Measurements from ENCODE around the gene UBXN6. TPM values are rescaled to one million over a fixed set of nuclear protein-coding genes. Genes with fewer than 3 reads are reported as not detected.
A peak's percentile ranks its signal among the peaks of the same experiment; 100 is the strongest.

UBXN6 gene, protein sequence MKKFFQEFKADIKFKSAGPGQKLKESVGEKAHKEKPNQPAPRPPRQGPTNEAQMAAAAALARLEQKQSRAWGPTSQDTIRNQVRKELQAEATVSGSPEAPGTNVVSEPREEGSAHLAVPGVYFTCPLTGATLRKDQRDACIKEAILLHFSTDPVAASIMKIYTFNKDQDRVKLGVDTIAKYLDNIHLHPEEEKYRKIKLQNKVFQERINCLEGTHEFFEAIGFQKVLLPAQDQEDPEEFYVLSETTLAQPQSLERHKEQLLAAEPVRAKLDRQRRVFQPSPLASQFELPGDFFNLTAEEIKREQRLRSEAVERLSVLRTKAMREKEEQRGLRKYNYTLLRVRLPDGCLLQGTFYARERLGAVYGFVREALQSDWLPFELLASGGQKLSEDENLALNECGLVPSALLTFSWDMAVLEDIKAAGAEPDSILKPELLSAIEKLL
- 45.3 and 50.1 TPM in 2 replicates for polyA plus RNA-seq (2014; cell fraction: cytosol; rRNA removed)
- polyA plus RNA-seq (2014; cell fraction: nucleus; rRNA removed), result 41.8 and 100 TPM in 2 replicates

DNA sequence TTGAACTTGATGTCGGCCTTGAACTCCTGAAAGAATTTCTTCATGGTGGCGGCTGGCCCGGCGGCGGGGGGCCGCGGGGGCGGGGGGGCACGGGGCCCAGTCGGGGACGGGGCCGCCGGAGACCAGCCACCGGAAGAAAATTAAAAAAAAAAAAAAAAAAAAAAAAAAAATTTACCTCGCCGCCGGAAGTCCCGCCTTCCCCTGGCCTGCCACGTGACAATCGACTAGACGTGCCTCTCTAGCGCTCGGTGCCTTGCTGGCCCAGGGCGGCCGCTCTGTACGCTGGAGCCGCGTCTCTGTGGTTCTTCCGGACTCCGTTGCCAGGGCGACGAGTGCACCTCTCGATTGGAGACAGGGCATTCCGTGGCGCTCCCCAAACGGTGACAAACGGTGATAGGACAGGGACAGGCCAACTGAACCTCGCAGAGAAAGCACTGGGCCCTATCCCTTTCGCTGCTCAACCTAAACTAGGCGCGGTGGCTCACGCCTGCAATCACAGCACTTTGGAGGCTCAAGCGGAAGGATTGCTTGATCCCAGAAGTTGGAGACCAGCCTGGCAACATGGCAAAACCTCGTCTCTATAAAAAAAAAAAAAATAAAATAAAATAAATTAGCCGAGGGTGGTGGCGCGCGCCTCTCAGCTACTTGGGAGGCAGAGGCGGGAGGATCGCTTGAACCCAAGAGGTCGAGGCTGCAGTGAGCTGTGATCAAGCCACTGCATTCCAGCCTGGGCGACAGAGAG lies at the start of gene UBXN6:
UBXN6 (minus strand) TSS at position 141 of the 742 bp plus-strand sequence; CDS start at position 44, 97 bp downstream.
- DNase-seq (ENCODE audit: low spot score), result peak; percentile 97

DNA sequence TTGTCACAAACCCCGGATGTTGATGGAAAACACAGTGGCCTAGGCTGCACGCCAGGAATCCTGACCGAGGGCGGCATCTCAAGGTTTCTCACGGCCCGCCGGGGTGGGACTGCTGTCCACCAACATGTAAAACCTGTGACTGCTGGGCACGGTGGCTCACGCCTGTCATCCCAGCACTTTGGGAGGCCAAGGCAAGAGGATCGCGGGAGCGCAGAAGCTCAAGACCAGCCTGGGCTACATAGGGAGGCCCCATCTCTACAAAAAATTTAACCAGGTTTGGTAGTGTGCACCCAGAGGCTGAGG lies 49.5 kb upstream of the UBXN6 start:
- no peak for DNase-seq (ENCODE audit: low spot score)

DNA sequence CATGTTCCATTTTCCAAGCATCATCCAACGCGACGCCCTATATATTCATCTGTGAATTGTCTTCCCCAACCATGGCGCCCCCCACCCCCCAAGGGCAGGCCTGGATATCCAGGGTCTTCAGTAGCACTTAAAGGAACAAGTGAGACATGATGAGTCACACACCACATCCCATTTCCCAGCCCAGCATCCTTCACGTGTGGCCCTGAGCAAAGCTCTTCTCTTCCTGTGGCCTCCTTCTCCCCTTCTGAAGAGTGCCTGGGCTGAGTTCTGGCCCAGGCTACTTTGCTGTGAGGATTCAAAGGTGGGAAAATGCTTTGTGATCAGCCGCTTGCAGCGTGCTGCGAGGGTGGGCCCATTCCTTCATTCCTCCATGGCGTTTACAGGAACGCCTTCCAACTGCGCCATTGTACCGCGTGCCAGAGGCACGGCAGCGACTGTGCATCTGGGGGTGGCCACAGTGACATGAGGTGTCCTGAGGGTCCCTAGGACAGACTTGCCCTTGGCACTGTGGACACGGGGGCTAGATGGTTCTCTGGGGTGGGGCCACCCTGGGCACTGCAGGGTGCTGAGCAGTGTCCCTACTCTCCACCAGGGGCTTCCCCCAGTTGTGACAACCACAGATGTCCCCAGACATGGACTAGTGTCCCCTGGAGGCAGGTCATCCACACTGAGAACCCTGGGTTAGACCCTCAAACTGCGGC lies 49.0 kb upstream of the UBXN6 start:
- DNase-seq (ENCODE audit: low spot score), result no peak

DNA sequence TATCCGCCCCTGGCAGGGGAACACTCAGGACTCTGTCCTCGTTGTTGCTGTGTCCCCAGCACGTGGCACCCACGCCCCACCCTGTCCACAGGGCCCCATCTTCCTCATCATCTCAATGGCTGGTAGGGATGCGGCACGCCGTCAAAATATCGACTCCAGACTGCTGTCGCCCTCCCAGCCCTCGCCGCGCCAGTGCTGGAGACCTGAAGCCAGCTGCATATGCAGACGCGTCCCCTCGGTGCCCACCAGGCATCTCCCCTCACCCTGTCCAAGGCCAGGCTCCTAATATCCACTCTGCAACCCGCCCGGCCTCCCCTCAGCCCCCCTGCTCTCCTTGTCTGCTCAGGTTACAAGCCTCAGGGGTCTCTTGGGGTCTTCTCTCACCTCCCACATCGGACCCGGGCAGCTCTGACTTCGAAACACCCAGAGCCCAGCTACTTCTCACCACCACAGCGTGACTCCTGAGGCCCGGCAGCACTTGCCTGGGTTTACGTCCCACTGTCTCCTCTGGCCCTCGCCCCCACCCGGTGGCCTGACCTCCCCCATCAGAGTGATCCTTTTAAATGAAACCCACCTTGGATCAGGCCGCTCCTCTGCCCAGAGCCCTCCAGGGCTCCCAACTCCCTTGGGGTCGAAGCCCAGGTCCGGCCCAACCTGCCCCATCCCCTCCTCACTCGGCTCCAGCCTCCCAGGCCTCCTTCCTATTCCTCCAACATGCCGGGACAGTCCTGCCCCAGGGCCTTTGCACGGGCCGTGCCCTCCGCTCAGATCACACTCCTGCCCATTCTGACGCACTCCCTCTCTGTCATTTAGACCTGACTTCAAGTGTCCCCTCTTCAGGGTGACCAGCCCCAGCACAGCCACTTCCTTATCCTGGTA lies 48.2 kb upstream of the UBXN6 start:
- DNase-seq (ENCODE audit: low spot score), result no peak

DNA sequence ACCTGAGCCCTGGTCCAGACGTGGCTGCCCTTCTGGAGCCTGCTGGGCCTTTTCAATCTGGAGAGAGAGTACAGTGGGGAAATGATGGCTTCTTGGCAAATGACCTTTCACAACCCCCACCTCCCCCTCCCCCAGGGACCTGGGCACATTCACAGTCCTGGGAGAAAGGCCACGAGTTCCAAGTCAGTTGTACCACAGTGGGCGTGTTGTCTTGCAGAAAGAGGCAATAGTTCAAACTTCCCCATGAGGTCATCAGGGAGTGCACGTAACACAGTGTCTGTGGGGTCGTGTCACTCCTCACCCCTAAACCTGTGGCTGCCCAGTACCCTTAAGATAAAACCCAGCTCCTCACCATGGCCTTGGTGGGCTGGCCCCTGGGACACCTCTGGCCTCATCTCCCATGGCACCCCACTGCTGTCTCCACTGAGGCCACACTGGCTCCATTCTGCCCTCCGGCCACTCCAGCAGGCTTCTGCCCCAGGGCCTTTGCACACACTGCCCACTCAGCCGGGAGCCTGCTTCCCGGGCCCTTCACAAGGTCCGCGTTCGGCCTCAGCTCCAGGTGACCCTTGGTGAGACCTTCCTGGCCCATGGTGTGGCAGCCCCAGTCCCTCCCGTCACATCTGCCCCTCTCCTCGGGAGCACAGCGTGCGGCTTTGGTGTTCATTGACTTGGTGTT lies 47.4 kb upstream of the UBXN6 start:
- no peak for DNase-seq (ENCODE audit: low spot score)

DNA sequence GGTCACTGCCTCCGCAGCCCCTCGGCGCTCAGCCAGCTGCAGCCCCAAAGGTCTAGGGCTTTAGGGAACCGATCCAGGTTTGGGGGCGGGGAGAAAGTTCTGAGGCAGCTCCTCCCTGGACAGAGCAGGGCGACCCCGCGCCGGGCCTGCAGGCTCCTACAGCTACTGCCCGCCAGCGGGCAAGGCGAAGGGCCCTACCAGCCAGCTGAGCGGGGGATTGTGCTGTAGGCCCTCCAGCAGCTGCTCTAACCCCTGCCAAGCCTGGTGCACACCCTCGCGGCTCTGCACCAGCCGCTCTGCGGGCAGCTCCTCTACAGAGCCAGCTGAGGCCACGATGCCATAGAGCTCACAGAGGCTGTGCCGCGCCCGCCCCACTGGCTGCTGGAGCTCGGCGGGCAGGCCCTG lies 46.7 kb upstream of the UBXN6 start:
- DNase-seq (ENCODE audit: low spot score), result no peak

DNA sequence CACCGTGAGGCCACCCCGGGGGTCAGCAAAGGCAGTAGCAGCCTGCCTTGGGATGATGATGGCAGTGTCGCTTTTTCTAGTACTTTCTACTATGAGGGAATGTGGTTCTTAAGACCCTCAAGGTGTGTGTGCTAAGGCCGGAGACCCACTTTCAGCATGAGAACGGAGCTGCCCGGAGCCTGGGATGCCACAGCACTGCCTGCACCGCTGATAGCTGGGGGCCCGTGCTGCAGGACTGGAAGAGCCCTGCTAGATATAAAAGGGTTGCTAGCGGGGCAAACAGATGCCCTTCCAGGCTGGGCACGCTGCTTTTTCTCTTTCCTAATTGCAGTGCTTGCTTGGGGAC lies 46.2 kb upstream of the UBXN6 start:
- DNase-seq (ENCODE audit: low spot score), result no peak

DNA sequence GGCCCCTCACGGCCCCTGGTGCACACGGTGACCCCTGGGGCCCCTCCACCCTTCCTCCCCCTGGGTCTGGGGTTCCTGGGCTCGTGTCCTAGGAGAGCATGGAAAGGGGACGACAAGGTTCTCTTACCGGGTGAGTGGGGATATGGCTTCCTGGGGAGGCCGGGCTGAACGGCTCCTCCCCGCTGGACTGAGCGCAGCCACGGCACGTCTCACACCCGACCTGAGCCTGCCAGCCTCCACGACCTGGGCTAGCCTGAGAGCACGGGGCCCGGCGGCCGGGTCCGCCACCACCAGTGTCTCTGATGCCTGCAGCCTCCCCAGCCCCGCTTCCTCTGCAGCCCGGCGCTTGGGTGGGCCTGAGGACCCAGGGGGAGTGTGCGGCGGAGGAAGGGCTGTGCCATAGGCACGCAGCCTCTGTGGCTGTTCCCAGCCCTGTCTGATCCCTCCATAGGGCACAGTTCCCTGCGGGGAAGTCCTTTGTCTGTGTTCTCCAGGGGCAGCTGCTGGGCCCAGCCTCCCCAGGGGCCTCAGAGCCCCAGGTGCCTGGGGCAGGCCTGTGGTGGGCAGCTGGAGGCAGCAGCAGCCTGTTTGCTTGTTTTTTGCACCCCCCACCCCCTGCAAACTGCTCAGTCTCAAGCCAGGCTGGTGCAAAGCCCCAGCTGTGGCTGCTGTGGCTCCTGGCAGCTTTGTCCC lies 45.7 kb upstream of the UBXN6 start:
- no peak for DNase-seq (ENCODE audit: low spot score)

DNA sequence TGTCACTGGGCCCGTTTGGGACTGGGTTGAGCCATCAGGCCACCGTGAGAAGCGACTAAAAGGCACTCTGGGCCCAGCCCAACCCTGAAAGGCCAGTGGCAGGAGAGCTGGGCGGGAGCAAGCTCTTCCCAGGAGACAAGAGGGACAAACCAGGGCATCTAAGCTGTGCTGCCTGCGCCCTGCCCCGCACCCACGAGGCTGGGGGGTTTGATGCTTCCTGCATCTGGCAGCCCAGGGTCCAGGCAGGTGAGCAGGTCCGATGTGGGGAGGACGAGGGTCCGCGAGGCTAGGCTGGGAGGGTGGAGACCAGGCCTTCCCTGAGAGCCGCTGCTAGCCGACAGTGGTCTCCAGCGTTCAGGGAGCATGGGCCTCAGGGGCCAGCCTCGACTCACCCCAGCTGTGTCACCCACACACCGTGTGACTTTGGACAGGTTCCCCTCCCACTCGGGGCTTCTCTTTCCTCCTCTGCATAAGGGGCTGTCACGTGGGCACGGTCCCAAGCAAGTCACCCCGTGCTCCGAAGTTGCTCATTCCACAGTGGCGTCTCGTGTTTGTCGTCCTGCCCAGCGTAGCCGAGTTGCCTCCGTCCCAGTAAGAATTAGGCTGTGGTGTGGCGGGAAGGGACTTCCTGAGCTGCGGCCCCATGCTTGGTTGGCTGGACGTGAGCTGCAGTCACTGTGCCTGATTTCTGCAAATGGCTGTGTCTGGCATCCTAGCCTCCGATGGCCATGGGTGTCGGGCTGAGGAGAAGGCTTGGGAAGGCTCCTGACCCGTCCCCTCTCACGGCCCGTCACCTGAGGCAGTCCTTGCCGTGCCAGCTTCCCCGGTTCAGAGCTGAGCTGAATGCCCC lies 44.9 kb upstream of the UBXN6 start:
- DNase-seq (ENCODE audit: low spot score), result no peak

DNA sequence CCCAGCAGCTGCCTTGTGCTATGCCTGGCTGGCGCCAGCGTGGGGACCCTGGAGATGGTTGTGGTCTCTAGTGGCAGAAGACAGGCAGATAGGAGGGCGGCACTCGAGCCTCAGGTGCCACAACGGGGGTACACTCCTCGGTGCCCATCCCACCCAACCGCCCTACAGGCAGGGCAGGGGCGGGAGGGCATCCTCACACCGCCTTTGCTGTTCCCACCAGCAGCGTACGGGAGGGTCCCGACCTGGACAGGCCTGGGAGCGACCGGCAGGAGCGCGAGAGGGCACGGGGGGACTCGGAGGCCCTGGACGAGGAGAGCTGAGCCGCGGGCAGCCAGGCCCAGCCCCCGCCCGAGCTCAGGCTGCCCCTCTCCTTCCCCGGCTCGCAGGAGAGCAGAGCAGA lies 44.1 kb upstream of the UBXN6 start:
- DNase-seq (ENCODE audit: low spot score), result no peak

DNA sequence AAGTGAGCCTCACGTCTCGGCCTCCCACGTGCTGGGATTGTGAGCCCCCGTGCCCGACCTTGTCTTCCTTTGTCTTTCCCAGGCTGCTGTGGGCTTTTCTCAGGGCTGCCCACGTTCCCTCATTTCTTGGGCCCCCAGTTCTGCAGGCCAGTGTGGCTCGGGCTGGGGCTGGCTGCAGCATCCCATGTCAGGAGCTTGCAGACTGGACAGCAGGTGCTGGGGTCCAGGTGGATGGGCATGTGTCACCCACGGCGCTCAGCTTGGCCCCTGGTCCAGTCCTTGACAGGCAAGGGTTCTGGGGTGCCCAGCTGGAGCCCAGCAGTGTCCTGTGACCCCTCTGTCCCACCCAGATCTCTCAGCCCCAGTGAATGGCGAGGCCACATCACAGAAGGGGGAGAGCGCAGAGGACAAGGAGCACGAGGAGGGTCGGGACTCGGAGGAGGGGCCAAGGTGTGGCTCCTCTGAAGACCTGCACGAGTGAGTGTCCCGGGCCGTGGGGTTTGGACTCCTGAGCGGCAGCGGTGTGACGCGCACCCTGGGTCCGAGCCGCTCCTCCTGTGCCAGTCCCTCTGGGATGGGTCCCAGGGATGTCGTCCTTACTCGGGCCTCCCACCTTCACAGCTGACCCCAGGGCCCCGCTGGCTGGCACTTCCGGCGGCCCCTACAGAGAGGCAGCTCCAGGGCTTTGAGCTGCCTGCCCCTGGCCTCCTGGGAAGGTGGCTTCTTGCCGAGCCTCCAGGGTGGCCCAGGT lies 43.4 kb upstream of the UBXN6 start:
- no peak for DNase-seq (ENCODE audit: low spot score)

DNA sequence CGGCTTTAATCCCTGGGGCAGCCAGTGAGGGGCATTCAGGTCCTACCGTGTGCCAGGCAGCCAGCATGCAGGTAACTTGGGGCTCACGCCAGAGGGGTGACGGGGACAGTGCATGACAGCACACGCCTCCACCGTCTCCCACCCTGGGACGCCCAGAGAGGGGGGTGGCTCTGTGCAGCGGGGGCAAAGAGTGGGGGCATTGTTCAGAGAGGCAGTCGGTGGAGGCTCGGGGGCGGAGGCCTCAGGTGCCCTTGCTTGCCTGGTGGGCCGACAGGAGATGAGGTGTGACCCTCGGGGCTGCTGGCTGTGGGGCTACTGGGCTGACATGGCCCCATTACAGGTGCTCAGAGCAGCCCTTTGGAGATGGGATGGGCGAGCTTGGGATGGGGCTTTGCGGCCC lies 42.3 kb upstream of the UBXN6 start:
- no peak for DNase-seq (ENCODE audit: low spot score)

DNA sequence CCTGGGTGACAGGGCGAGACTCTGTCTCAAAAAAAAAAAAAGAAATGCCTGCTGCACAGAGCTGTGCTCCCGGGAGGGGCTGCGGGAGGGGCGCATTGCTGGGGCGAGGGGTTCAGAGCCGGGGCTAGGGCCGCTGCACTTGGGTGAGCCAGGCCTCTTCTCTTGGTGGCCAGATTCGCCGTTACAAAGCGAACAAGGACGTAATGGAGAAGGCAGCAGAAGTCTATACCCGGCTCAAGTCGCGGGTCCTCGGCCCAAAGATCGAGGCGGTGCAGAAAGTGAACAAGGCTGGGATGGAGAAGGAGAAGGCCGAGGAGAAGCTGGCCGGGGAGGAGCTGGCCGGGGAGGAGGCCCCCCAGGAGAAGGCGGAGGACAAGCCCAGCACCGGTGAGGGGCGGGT lies 41.7 kb upstream of the UBXN6 start:
- no peak for DNase-seq (ENCODE audit: low spot score)

DNA sequence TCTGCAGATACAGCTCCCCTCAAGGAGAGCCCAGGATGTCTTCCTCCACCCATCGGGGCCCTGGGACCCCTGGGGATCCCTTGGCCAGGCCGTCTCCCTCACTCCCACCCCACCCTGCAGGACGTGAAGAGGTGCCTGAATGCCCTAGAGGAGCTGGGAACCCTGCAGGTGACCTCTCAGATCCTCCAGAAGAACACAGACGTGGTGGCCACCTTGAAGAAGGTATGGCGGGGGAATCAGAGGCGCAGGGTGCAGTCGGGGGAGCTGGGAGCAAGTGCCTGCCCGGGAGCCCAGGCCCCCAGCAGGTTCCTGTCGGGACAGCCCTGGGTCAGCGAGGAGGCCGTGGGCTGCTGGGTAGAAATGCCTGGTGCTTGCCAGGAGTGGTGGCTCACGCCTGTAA lies 41.1 kb upstream of the UBXN6 start:
- no peak for DNase-seq (ENCODE audit: low spot score)

DNA sequence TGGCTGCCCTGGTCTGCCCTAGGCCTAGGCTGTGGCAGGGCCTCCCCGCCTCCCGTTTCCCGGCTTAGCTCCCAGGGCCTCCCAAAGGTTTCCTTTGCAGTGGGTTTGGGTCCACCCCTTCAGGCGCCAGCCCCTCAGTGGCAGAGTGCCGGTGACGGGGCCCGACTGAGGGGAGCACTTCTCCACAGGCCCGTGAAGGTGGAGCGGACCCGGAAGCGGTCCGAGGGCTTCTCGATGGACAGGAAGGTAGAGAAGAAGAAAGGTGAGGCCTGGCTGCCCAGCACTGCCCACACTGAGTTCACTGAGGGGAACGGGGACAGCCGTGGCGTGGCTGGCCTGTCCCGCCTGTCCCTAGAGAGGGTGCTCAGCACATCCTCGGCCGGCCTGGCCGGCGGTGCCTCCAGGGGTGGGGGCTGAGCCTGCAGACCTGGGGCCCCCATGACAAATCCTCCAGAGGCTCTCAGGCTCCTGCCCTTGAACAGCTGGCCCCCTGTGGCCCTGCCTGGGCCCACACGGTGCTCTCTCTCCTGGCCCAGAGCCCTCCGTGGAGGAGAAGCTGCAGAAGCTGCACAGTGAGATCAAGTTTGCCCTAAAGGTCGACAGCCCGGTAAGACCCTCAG lies 40.3 kb upstream of the UBXN6 start:
- DNase-seq (ENCODE audit: low spot score), result no peak

DNA sequence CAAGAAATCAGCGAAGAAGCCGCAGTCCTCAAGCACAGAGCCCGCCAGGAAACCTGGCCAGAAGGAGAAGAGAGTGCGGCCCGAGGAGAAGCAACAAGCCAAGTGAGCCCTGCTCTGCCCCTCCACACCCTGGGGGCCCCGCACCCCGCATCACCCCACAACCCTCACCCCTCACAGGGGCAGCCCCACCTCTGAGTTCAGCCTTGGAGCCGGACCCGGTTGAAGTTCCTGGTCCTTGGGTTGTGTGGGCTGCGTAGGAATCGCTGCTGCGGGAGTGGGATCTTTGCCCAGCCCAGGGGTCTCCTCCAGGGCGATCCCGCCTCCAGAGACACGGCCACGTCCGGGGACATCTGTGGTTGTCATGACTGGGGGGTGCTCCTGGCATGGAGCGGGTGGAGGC lies 38.7 kb upstream of the UBXN6 start:
- DNase-seq (ENCODE audit: low spot score), result no peak

DNA sequence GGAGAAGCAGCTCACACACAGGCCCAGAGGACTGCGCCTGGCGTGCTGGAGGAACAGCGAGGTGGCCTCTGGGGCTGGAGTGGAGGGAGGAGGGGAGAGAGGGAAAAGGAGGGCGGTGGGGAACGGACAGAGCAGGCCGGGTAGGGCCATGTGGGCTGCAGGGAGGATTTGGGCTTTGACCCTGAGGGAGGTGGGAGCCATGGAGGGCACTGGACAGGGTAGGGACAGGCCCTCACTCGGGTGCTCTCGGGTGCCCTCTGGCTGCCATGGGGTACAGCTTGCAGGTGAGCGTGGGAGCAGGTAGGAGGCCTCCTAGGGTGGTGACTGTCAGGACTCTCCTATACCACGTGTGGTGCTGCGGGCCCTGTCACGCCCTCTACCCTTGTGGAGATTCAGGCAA lies 37.9 kb upstream of the UBXN6 start:
- no peak for DNase-seq (ENCODE audit: low spot score)

DNA sequence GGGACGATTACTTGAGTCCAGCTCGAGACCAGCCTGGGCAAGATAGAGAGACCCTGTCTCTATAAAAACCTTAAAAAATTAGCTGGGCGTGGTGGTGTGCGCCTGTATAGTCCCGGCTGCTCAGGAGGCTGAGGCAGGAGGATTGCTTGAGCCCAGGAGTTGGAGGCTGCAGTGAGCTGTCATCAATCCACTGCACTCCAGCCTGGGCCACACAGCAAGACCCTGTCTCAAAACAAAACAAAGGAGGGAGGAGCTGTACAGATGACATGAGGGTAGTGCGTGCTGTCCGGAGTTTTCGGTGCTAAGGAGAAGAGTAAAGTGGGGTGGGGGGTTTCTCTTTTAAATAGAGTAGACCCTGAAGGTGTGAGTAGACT lies 37.1 kb upstream of the UBXN6 start:
- DNase-seq (ENCODE audit: low spot score), result no peak
